GM23338 (cell line): ENCODE data around the gene NUDT6. TPM values are rescaled to one million over a fixed set of nuclear protein-coding genes. Genes with fewer than 3 reads are reported as not detected.

ENCODE experiments used
- ATAC-seq: fragments of 200-7000 bp; cut with Tn5 transposase; 3 replicates; pipeline ENCODE4 v1.9.1; 2020
- DNase-seq: peaks from one replicate; pipeline ENCODE4 v3.0.0-alpha.2; 2015; ENCODE audit warnings: low spot score
- H2AFZ ChIP-seq: fragments of 200-600 bp; sonication (generic); 2 replicates; pipeline ENCODE4 v1.8.0; 2016; ENCODE audit warnings: antibody characterized with exemption, mild to moderate bottlenecking, moderate library complexity
- H3F3A ChIP-seq: fragments of 200-600 bp; sonication (generic); replicated peaks from 2 replicates; pipeline ENCODE4 v1.8.0; 2017; ENCODE audit warnings: antibody characterized with exemption, mixed run types, low read depth
- H3K27ac ChIP-seq: fragments of 200-600 bp; sonication (generic); 2 replicates; pipeline ENCODE4 v1.6.1; 2016; ENCODE audit warnings: low read depth
- H3K27me3 ChIP-seq: fragments of 200-600 bp; sonication (generic); 2 replicates; pipeline ENCODE4 v1.8.0; 2016; ENCODE audit warnings: mild to moderate bottlenecking, mixed run types, moderate library complexity; ENCODE audit not compliant: insufficient read depth
- H3K36me3 ChIP-seq: fragments of 200-600 bp; sonication (generic); 2 replicates; pipeline ENCODE4 v1.8.0; 2016; ENCODE audit warnings: mild to moderate bottlenecking; ENCODE audit not compliant: insufficient read depth
- H3K4me1 ChIP-seq: fragments of 200-600 bp; sonication (generic); 2 replicates; pipeline ENCODE4 v1.8.0; 2016; ENCODE audit warnings: mild to moderate bottlenecking, moderate library complexity; ENCODE audit not compliant: insufficient read depth
- H3K4me2 ChIP-seq: fragments of 200-600 bp; sonication (generic); 2 replicates; pipeline ENCODE4 v1.7.1; 2017; ENCODE audit warnings: mixed run types
- H3K4me3 ChIP-seq: fragments of 200-600 bp; sonication (generic); 2 replicates; pipeline ENCODE4 v1.6.1; 2016; ENCODE audit warnings: mixed run types
- H3K79me2 ChIP-seq: fragments of 200-600 bp; sonication (generic); replicated peaks from 2 replicates; pipeline ENCODE4 v1.8.0; 2017; ENCODE audit warnings: mild to moderate bottlenecking; ENCODE audit not compliant: insufficient read depth
- H3K9me2 ChIP-seq: fragments of 200-600 bp; sonication (generic); 2 replicates; pipeline ENCODE4 v1.8.0; 2017; ENCODE audit not compliant: insufficient read depth
- H4K20me1 ChIP-seq: fragments of 200-600 bp; sonication (generic); replicated peaks from 2 replicates; pipeline ENCODE4 v1.8.0; 2017; ENCODE audit warnings: mild to moderate bottlenecking; ENCODE audit not compliant: insufficient read depth
- H3K27ac Mint-ChIP-seq: 2 replicates; pipeline ENCODE4 v1.8.0; 2020; ENCODE audit warnings: inconsistent platforms, mild to moderate bottlenecking, moderate library complexity, mixed read lengths
- H3K27me3 Mint-ChIP-seq: 3 replicates; pipeline ENCODE4 v1.8.0; 2022; ENCODE audit warnings: low read depth, mild to moderate bottlenecking, moderate library complexity, mixed read lengths, inconsistent platforms; ENCODE audit not compliant: insufficient read depth, poor library complexity
- H3K36me3 Mint-ChIP-seq: 3 replicates; pipeline ENCODE4 v1.8.0; 2021; ENCODE audit warnings: low read depth, mild to moderate bottlenecking, inconsistent platforms, moderate library complexity, mixed read lengths
- H3K4me1 Mint-ChIP-seq: 3 replicates; pipeline ENCODE4 v1.8.0; 2020; ENCODE audit warnings: mild to moderate bottlenecking, inconsistent platforms, mixed read lengths
- H3K4me3 Mint-ChIP-seq: 3 replicates; pipeline ENCODE4 v1.8.0; 2021; ENCODE audit warnings: moderate library complexity, mild to moderate bottlenecking, inconsistent platforms, mixed read lengths
- H3K9me3 Mint-ChIP-seq: 3 replicates; pipeline ENCODE4 v1.8.0; 2020; ENCODE audit warnings: moderate library complexity, mild to moderate bottlenecking, inconsistent platforms, mixed read lengths
- CREB1 ChIP-seq: fragments of 250-450 bp; sonication (Bioruptor Pico); IDR thresholded peaks from 2 replicates; pipeline ENCODE4 v1.5.0; 2020; ENCODE audit warnings: low read depth, mild to moderate bottlenecking, moderate library complexity
- EZH2phosphoT487 ChIP-seq: fragments of 200-600 bp; sonication (generic); IDR thresholded peaks from one replicate; pipeline ENCODE4 v1.8.1; 2018; ENCODE audit warnings: antibody characterized with exemption; ENCODE audit not compliant: unreplicated experiment
- JUNB ChIP-seq: IDR thresholded peaks from one replicate; pipeline ENCODE4 v1.6.1; 2016; ENCODE audit warnings: antibody characterized with exemption; ENCODE audit not compliant: unreplicated experiment
- polyA plus RNA-seq: library from polyadenylated mRNA; unstranded; fragments of >200 nt; fragmentation: Nextera tagmentation; extraction: Ambion mirVana; gene quantifications from 2 replicates; pipeline ENCODE4 v1.2.1, GENCODE V29; 2016
- total RNA-seq: library from RNA; depleted of rRNA; stranded (reverse); fragments of >200 nt; shearing (Covaris generic); gene quantifications from 2 replicates; pipeline ENCODE4 v1.2.3, GENCODE V29; 2014
- TF ChIP-seq, protein P1 (sequence below): fragments of 250-450 bp; sonication (Bioruptor Pico); IDR thresholded peaks from 2 replicates; pipeline ENCODE4 v1.5.0; 2020; ENCODE audit warnings: mild to moderate bottlenecking, moderate library complexity
- TF ChIP-seq, protein P2 (sequence below): IDR thresholded peaks from one replicate; pipeline ENCODE4 v1.6.1; 2018; ENCODE audit warnings: antibody characterized with exemption; ENCODE audit not compliant: unreplicated experiment
- TF ChIP-seq, protein P3 (sequence below): IDR thresholded peaks from 2 replicates; pipeline ENCODE4 v1.6.1; 2016; ENCODE audit warnings: antibody characterized with exemption

Gene NUDT6
- total and polyA plus RNA-seq, 2 experiments from 2014 or later: 4.9 to 9.1 TPM

DNA sequence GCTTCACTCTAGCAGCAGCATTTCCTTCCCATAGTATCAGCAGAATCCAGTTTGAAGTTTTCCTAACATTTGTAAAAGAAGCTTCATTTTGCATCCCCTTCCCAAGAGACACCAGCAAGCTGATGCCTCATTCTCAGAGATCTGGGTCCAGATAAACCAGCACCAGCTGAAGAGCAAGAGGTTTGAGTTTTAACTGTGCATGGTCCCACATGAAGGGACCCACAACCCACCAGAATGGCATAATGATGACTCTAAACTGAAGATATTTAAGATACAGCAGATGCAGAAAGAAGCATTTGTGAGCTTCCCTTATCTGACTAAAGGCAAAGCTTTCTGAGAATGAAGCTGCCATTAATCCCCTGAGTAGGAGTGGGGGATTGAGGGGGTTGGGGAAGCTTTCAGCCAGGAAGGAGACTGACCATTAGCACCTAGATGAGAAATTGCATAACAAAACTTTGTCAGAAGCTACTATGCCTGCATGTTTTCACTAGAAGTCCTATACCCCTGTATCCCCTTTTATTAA, 18.6 kb downstream of the NUDT6 start:
- peaks cover 12% of the 10 kb centered on the region; the same call in 1 of the 3 replicates for H3K9me3 Mint-ChIP-seq
- Histone ChIP-seq H3K27ac (peak overlapping the region; percentile 71), H3K27me3 (no peaks in the 10 kb centered on the region), H4K20me1 (no peaks in the 10 kb centered on the region), H3K4me3 (peak overlapping the region; percentile 18; the same call in 1 of the 2 replicates), H2AFZ (no peak overlapping the region), H3K36me3 (no peaks in the 10 kb centered on the region), H3F3A (peaks cover 4% of the 10 kb centered on the region; the same call in 1 of the 2 replicates), H3K9me2 (no peaks in the 10 kb centered on the region), H3K4me1 (peaks cover 26% of the 10 kb centered on the region; the same call in 1 of the 2 replicates), H3K4me2 (peak overlapping the region; percentile 13; the same call in 1 of the 2 replicates), H3K79me2 (no peaks in the 10 kb centered on the region)
- ATAC-seq (peak; percentile 10), DNase-seq (no peak)
- no peak for TF ChIP-seq EZH2phosphoT487
- TF ChIP-seq, protein P1, sequence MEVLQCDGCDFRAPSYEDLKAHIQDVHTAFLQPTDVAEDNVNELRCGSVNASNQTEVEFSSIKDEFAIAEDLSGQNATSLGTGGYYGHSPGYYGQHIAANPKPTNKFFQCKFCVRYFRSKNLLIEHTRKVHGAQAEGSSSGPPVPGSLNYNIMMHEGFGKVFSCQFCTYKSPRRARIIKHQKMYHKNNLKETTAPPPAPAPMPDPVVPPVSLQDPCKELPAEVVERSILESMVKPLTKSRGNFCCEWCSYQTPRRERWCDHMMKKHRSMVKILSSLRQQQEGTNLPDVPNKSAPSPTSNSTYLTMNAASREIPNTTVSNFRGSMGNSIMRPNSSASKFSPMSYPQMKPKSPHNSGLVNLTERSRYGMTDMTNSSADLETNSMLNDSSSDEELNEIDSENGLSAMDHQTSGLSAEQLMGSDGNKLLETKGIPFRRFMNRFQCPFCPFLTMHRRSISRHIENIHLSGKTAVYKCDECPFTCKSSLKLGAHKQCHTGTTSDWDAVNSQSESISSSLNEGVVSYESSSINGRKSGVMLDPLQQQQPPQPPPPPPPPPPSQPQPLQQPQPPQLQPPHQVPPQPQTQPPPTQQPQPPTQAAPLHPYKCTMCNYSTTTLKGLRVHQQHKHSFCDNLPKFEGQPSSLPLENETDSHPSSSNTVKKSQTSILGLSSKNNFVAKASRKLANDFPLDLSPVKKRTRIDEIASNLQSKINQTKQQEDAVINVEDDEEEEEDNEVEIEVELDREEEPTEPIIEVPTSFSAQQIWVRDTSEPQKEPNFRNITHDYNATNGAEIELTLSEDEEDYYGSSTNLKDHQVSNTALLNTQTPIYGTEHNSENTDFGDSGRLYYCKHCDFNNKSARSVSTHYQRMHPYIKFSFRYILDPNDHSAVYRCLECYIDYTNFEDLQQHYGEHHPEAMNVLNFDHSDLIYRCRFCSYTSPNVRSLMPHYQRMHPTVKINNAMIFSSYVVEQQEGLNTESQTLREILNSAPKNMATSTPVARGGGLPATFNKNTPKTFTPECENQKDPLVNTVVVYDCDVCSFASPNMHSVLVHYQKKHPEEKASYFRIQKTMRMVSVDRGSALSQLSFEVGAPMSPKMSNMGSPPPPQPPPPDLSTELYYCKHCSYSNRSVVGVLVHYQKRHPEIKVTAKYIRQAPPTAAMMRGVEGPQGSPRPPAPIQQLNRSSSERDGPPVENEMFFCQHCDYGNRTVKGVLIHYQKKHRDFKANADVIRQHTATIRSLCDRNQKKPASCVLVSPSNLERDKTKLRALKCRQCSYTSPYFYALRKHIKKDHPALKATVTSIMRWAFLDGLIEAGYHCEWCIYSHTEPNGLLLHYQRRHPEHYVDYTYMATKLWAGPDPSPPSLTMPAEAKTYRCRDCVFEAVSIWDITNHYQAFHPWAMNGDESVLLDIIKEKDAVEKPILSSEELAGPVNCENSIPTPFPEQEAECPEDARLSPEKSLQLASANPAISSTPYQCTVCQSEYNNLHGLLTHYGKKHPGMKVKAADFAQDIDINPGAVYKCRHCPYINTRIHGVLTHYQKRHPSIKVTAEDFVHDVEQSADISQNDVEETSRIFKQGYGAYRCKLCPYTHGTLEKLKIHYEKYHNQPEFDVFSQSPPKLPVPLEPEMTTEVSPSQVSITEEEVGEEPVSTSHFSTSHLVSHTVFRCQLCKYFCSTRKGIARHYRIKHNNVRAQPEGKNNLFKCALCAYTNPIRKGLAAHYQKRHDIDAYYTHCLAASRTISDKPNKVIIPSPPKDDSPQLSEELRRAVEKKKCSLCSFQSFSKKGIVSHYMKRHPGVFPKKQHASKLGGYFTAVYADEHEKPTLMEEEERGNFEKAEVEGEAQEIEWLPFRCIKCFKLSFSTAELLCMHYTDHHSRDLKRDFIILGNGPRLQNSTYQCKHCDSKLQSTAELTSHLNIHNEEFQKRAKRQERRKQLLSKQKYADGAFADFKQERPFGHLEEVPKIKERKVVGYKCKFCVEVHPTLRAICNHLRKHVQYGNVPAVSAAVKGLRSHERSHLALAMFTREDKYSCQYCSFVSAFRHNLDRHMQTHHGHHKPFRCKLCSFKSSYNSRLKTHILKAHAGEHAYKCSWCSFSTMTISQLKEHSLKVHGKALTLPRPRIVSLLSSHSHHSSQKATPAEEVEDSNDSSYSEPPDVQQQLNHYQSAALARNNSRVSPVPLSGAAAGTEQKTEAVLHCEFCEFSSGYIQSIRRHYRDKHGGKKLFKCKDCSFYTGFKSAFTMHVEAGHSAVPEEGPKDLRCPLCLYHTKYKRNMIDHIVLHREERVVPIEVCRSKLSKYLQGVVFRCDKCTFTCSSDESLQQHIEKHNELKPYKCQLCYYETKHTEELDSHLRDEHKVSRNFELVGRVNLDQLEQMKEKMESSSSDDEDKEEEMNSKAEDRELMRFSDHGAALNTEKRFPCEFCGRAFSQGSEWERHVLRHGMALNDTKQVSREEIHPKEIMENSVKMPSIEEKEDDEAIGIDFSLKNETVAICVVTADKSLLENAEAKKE (CRISPR knock-in tag): no peak
- TF ChIP-seq, protein P2, sequence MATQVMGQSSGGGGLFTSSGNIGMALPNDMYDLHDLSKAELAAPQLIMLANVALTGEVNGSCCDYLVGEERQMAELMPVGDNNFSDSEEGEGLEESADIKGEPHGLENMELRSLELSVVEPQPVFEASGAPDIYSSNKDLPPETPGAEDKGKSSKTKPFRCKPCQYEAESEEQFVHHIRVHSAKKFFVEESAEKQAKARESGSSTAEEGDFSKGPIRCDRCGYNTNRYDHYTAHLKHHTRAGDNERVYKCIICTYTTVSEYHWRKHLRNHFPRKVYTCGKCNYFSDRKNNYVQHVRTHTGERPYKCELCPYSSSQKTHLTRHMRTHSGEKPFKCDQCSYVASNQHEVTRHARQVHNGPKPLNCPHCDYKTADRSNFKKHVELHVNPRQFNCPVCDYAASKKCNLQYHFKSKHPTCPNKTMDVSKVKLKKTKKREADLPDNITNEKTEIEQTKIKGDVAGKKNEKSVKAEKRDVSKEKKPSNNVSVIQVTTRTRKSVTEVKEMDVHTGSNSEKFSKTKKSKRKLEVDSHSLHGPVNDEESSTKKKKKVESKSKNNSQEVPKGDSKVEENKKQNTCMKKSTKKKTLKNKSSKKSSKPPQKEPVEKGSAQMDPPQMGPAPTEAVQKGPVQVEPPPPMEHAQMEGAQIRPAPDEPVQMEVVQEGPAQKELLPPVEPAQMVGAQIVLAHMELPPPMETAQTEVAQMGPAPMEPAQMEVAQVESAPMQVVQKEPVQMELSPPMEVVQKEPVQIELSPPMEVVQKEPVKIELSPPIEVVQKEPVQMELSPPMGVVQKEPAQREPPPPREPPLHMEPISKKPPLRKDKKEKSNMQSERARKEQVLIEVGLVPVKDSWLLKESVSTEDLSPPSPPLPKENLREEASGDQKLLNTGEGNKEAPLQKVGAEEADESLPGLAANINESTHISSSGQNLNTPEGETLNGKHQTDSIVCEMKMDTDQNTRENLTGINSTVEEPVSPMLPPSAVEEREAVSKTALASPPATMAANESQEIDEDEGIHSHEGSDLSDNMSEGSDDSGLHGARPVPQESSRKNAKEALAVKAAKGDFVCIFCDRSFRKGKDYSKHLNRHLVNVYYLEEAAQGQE: no peak
- TF ChIP-seq JUNB: no peak
- TF ChIP-seq, protein P3, sequence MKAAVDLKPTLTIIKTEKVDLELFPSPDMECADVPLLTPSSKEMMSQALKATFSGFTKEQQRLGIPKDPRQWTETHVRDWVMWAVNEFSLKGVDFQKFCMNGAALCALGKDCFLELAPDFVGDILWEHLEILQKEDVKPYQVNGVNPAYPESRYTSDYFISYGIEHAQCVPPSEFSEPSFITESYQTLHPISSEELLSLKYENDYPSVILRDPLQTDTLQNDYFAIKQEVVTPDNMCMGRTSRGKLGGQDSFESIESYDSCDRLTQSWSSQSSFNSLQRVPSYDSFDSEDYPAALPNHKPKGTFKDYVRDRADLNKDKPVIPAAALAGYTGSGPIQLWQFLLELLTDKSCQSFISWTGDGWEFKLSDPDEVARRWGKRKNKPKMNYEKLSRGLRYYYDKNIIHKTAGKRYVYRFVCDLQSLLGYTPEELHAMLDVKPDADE: no peak
- no peak for TF ChIP-seq CREB1 (CRISPR knock-in tag)
- H3K27ac Mint-ChIP-seq: peak overlapping the region; percentile 67
- H3K4me1 Mint-ChIP-seq: peaks cover 42% of the 10 kb centered on the region
- no peak overlapping the region; the same call in 2 of the 3 replicates for H3K4me3 Mint-ChIP-seq
- H3K36me3 Mint-ChIP-seq: peaks cover 18% of the 10 kb centered on the region; the same call in 2 of the 3 replicates
- peaks cover 12% of the 10 kb centered on the region for H3K27me3 Mint-ChIP-seq
